ENCODE results near the gene CPNE2. TPM values are rescaled to one million over a fixed set of nuclear protein-coding genes. Genes with fewer than 3 reads are reported as not detected.
A peak's percentile ranks its signal among the peaks of the same experiment; 100 is the strongest.

CPNE2 gene
- total and polyA plus RNA-seq, 2 of the 8 experiments (the other 6 are each of a cell fraction or from before 2014, with no cell fraction given), result 10.6 to 39.5 TPM

DNA sequence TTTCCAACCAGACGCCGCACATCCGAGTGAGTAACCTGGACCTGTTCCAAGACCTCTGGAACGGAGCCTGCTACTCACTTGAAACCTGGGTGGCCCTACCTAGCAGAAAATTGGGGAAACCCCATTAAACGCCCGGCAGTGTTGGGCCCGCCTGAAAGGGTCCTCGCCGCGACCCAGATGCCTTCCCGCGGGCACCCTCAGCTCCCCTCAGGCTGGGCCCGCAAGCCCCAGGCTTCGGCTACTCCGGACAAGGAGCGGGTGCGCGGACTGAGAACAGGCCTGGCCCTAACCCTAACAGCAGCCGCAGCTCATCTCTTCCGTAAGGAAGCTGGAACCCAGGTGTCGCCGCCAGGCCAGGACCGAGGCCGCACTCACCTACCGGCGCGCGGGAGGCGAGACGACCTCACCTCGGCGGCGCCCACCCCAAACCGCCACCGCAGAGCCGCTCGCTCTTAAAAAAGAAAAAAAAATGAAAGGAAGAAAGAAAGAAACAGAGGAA lies 93.1 kb downstream of the CPNE2 start:
- Histone ChIP-seq H3K4ac (replicated peaks; ENCODE audit: insufficient read length, low read depth, low read length) (no peak overlapping the region), H3K36me3 (ENCODE audit: control insufficient read depth in 2 of 4, insufficient read depth in 4 of 4, low read length in 3 of 4) (no peaks in the 10 kb centered on the region), H3K56ac (replicated peaks; ENCODE audit: insufficient read length, low read depth, low read length) (peak overlapping the region; percentile 80), H2AFZ (ENCODE audit: low read length) (no peak overlapping the region), H3K4me2 (ENCODE audit: insufficient read depth in 1 of 2, low read depth in 2 of 2, low read length in 2 of 2) (peak overlapping the region; percentile 76 to 81), H3K23me2 (ENCODE audit: low read depth, low read length) (peaks cover 14% of the 10 kb centered on the region), H3K9ac (replicated peaks in 1 of 4; ENCODE audit: extremely low read depth in 1 of 4, low read depth in 3 of 4, low read length in 3 of 4) (peak overlapping the region; percentile 64 to 85 (median 80)), H3K4me3 (ENCODE audit: extremely low read depth in 1 of 4, insufficient read depth in 2 of 4, low read depth in 3 of 4, low read length in 4 of 4) (peak overlapping the region; percentile 70 to 92 (median 88)), H2BK12ac (ENCODE audit: low read depth, low read length) (no peak overlapping the region), H3K4me1 (replicated peaks in 1 of 4; ENCODE audit: control insufficient read depth in 3 of 4, insufficient read depth in 4 of 4, low read length in 3 of 4) (peaks cover 2 to 7% (median 5%) of the 10 kb centered on the region in 4 experiments; a peak in 6 of 7 replicates), H3K79me1 (ENCODE audit: low read depth, low read length) (peaks cover 17% of the 10 kb centered on the region; the same call in 1 of the 2 replicates), H3K27ac (ENCODE audit: low read depth, low read length) (peak overlapping the region; percentile 78), H2BK5ac (ENCODE audit: low read depth, low read length) (peak overlapping the region; percentile 66; the same call in 1 of the 2 replicates), H3K14ac (ENCODE audit: insufficient read length) (no peak overlapping the region), H2BK15ac (ENCODE audit: low read length) (no peak overlapping the region), H2BK20ac (ENCODE audit: low read length) (no peak overlapping the region), H4K20me1 (replicated peaks in 1 of 2; ENCODE audit: control insufficient read depth in 1 of 2, insufficient read depth in 2 of 2, low read length in 2 of 2) (no peaks in the 10 kb centered on the region), H4K5ac (ENCODE audit: insufficient read length, low read depth, low read length) (peak overlapping the region; percentile 84), H3K79me2 (ENCODE audit: control insufficient read depth in 1 of 2, insufficient read depth in 2 of 2, low read length in 2 of 2) (peaks cover 4 to 85% of the 10 kb centered on the region in 2 experiments), H4K8ac (ENCODE audit: extremely low read depth, insufficient read depth, low read length) (peak overlapping the region; percentile 94), H2BK120ac (replicated peaks; ENCODE audit: low read depth, low read length) (no peak overlapping the region), H3K9me3 (ENCODE audit: insufficient read depth in 2 of 2, low read depth in 1 of 2, low read length in 1 of 2) (no peaks in the 10 kb centered on the region), H4K91ac (replicated peaks; ENCODE audit: insufficient read length, low read length) (peak overlapping the region; percentile 76), H3K18ac (ENCODE audit: extremely low read depth, low read length) (peak overlapping the region; percentile 53; the same call in 1 of the 2 replicates), H3K23ac (ENCODE audit: insufficient read length) (no peak overlapping the region), H2AK5ac (ENCODE audit: low read depth, low read length) (peak overlapping the region; percentile 82; the same call in 1 of the 2 replicates), H3K27me3 (replicated peaks in 1 of 4; ENCODE audit: control insufficient read depth in 3 of 4, extremely low read depth in 1 of 4, insufficient read depth in 3 of 4, low read length in 3 of 4) (no peaks in the 10 kb centered on the region)
- ChIA-PET CTCF (ENCODE audit: partially characterized antibody) (interaction anchor here (0.6 to 1.0 kb wide), 2 partner anchors 42 to 103 kb away, joined by 3 to 4 read pairs; no protein-coding TSS in a partner anchor), POLR2A (ENCODE audit: partially characterized antibody) (interaction anchor here (0.7 to 2.4 kb wide), 14 partner anchors 11 to 286 kb away, joined by 3 to 11 read pairs (median 4); partner anchors contain the start of gene ARL2BP)
- 5% methylated on average over 25 of the region's 37 CpGs; no CpG with 5 or more reads in 1 of the 2 experiments for WGBS, 2 experiments (ENCODE audit: extremely low coverage in 1 of 2, insufficient coverage in 1 of 2, insufficient read length in 1 of 2, insufficient replicate concordance in 2 of 2, low coverage in 1 of 2, low lambda C conversion rate in 2 of 2, missing lambda C conversion rate in 1 of 2)
- FAIRE-seq, result no peak
- DNase-seq (ENCODE audit: low read depth in 1 of 2, low spot score in 2 of 2), result no peak
- peak; percentile 68 for TF ChIP-seq PHF8 (conservative IDR thresholded peaks at IDR 0.05; ENCODE audit: low read depth, low read length)
- no peak for TF ChIP-seq GABPA (IDR thresholded peaks at IDR 0.05; ENCODE audit: borderline replicate concordance, insufficient read depth, low read length)
- TF ChIP-seq FOSL1 (IDR thresholded peaks at IDR 0.05; ENCODE audit: insufficient read depth, low read depth, low read length), result no peak
- no peak for TF ChIP-seq RFX5 (IDR thresholded peaks at IDR 0.05; ENCODE audit: borderline replicate concordance, low read depth, low read length)
- no peak for TF ChIP-seq CBX5 (IDR thresholded peaks at IDR 0.05; ENCODE audit: low read depth, low read length)
- 0 out of 4 replicates have a peak, but pooled peaks of 1 of the 2 experiments have one; percentile 34 for TF ChIP-seq SIN3A (conservative IDR thresholded peaks at IDR 0.05 in 1 of 2, IDR thresholded peaks at IDR 0.05 in 1 of 2; ENCODE audit: low read depth in 1 of 2, low read length in 2 of 2)
- TF ChIP-seq SP1 (IDR thresholded peaks at IDR 0.05; ENCODE audit: low read depth, low read length), result no peak
- no peak for TF ChIP-seq CTBP2 (IDR thresholded peaks at IDR 0.05; ENCODE audit: borderline replicate concordance, insufficient read depth, insufficient read length, low read length)
- no peak for TF ChIP-seq CBX8 (IDR thresholded peaks at IDR 0.05; ENCODE audit: borderline replicate concordance, low read depth, low read length)
- TF ChIP-seq ASH2L (IDR thresholded peaks at IDR 0.05; ENCODE audit: low read length), result peak; percentile 78
- no peak for TF ChIP-seq KDM1A (IDR thresholded peaks at IDR 0.05; ENCODE audit: borderline replicate concordance, low read length)
- no peak for TF ChIP-seq BRCA1 (IDR thresholded peaks at IDR 0.05; ENCODE audit: low read depth, low read length)
